GM12878 (cell line): ENCODE data around the gene SLC7A10. TPM values are rescaled to one million over a fixed set of nuclear protein-coding genes. Genes with fewer than 3 reads are reported as not detected.

Experiments used
- ATAC-seq: fragments of 200-7000 bp; cut with Tn5 transposase; 3 replicates; pipeline ENCODE4 v1.9.1; 2020; ENCODE audit warnings: mild to moderate bottlenecking, moderate library complexity
- BruUV-seq: library from RNA; stranded (reverse); fragments of 400-500 nt; replicated peaks from 2 replicates; lab custom pipeline; 2021; lab: Mats Ljungman, UMichigan
- CTCF ChIA-PET: fragments of 300-600 bp; sonication (Branson Sonifier 250); formaldehyde crosslinking; extraction: SDS; loops from one replicate; lab custom pipeline; 2021; ENCODE audit warnings: inconsistent platforms; lab: Yijun Ruan, JAX
- POLR2A ChIA-PET: fragments of 350-600 bp; formaldehyde crosslinking; extraction: SDS; loops from one replicate; lab custom pipeline; 2021; ENCODE audit warnings: inconsistent platforms; lab: Charles Lee
- RAD21 ChIA-PET: fragments of 300-600 bp; sonication (Branson Sonifier 250); formaldehyde crosslinking; loops from one replicate; lab custom pipeline; 2023; ENCODE audit warnings: antibody characterized with exemption; ENCODE audit not compliant: unreplicated experiment; lab: Charles Lee
- SMC1A ChIA-PET: fragments of 300-600 bp; sonication (Branson Sonifier 250); formaldehyde crosslinking; loops from one replicate; lab custom pipeline; 2023; ENCODE audit not compliant: unreplicated experiment, uncharacterized antibody; lab: Charles Lee
- DNase-seq: peaks from one replicate; pipeline ENCODE4 v3.0.0-alpha.2; 2011; ENCODE audit warnings: low read depth, low spot score
- FAIRE-seq: peaks from 3 replicates; lab custom pipeline; 2011; peaks lifted over from hg19 to GRCh38; lab: Jason Lieb, UNC
- H2AFZ ChIP-seq: 2 replicates; pipeline ENCODE4 v1.6.0; 2011; ENCODE audit warnings: low read depth, low read length, control low read depth; ENCODE audit not compliant: control insufficient read depth
- H3K27ac ChIP-seq: 2 replicates; pipeline ENCODE4 v1.5.1; 2011; ENCODE audit warnings: control low read depth; ENCODE audit not compliant: control insufficient read depth, insufficient read depth
- H3K27me3 ChIP-seq, 2 experiments: replicated peaks in 1 of 2; 2 replicates each; pipeline versions ENCODE4 v1.6.0 to v1.6.1; 2011; ENCODE audit warnings: low read length in 1 of 2; ENCODE audit not compliant: control insufficient read depth in 2 of 2, insufficient read depth in 2 of 2
- H3K36me3 ChIP-seq, 2 experiments: 2 replicates each; pipeline ENCODE4 v1.5.1; 2011; ENCODE audit warnings: low read length in 1 of 2; ENCODE audit not compliant: control insufficient read depth in 2 of 2, insufficient read depth in 2 of 2
- H3K4me1 ChIP-seq: 2 replicates; pipeline ENCODE4 v1.6.1; 2011; ENCODE audit warnings: mild to moderate bottlenecking, low read length, moderate library complexity, mixed read lengths; ENCODE audit not compliant: control insufficient read depth, insufficient read depth
- H3K4me2 ChIP-seq: 2 replicates; pipeline ENCODE4 v1.6.0; 2011; ENCODE audit warnings: control low read depth; ENCODE audit not compliant: control insufficient read depth, insufficient read depth
- H3K4me3 ChIP-seq: fragments of 200-600 bp; sonication (generic); 2 replicates; pipeline ENCODE4 v1.5.1; 2016
- H3K79me2 ChIP-seq: 2 replicates; pipeline ENCODE4 v1.6.0; 2011; ENCODE audit warnings: low read length; ENCODE audit not compliant: control insufficient read depth, insufficient read depth
- H3K9ac ChIP-seq: 2 replicates; pipeline ENCODE4 v1.8.0; 2011; ENCODE audit warnings: low read length, control low read depth, mixed read lengths; ENCODE audit not compliant: control insufficient read depth, insufficient read depth
- H3K9me3 ChIP-seq: replicated peaks from 3 replicates; pipeline ENCODE4 v1.5.1; 2011; ENCODE audit warnings: mild to moderate bottlenecking, low read length; ENCODE audit not compliant: control insufficient read depth, insufficient read depth
- H4K20me1 ChIP-seq: 2 replicates; pipeline ENCODE4 v1.6.0; 2011; ENCODE audit not compliant: control insufficient read depth, insufficient read depth
- CEBPB ChIP-seq, 2 experiments: fragments of 150-350 bp in 1 of 2; IDR thresholded peaks; 2 replicates each; pipeline ENCODE4 v1.6.1; 2012 to 2014; ENCODE audit warnings: low read depth in 2 of 2, low read length in 2 of 2, borderline replicate concordance in 1 of 2, inconsistent platforms in 1 of 2
- CREB1 ChIP-seq: IDR thresholded peaks from 2 replicates; pipeline ENCODE4 v1.6.1; 2012; ENCODE audit warnings: low read depth, mild to moderate bottlenecking, inconsistent platforms
- CUX1 ChIP-seq: IDR thresholded peaks from 2 replicates; pipeline ENCODE4 v1.6.1; 2012; ENCODE audit warnings: improper control_type of control experiment, low read depth, low read length; ENCODE audit not compliant: insufficient replicate concordance
- EGR1 ChIP-seq, 2 experiments: IDR thresholded peaks; 1 replicate in 1 of 2; 2 replicates in 1 of 2; pipeline ENCODE4 v1.6.1; 2011 to 2012; ENCODE audit warnings: low read depth in 2 of 2, low read length in 2 of 2, borderline replicate concordance in 1 of 2, mild to moderate bottlenecking in 1 of 2, moderate library complexity in 1 of 2
- FOXK2 ChIP-seq: fragments of 450-650 bp; IDR thresholded peaks from 2 replicates; pipeline ENCODE4 v1.6.1; 2017; ENCODE audit warnings: mild to moderate bottlenecking, moderate library complexity
- FOXM1 ChIP-seq: IDR thresholded peaks from 2 replicates; pipeline ENCODE4 v1.6.1; 2012; ENCODE audit warnings: low read depth, mild to moderate bottlenecking, inconsistent platforms, low read length, moderate library complexity
- HSF1 ChIP-seq: fragments of 150-350 bp; IDR thresholded peaks from 2 replicates; pipeline ENCODE4 v1.6.1; 2014; ENCODE audit warnings: mild to moderate bottlenecking, low read depth, low read length
- IKZF1 ChIP-seq: fragments of 450-650 bp; conservative IDR thresholded peaks from 2 replicates; pipeline ENCODE4 v1.6.1; 2017; ENCODE audit warnings: antibody characterized with exemption, mild to moderate bottlenecking
- JUNB ChIP-seq: IDR thresholded peaks from 2 replicates; pipeline ENCODE4 v1.6.1; 2016; ENCODE audit warnings: antibody characterized with exemption, mild to moderate bottlenecking
- MEF2B ChIP-seq: fragments of 450-650 bp; IDR thresholded peaks from 2 replicates; pipeline ENCODE4 v1.6.1; 2018; ENCODE audit warnings: mild to moderate bottlenecking, moderate library complexity; ENCODE audit not compliant: partially characterized antibody, poor library complexity, severe bottlenecking
- ZNF687 ChIP-seq: fragments of 450-650 bp; IDR thresholded peaks from 2 replicates; pipeline ENCODE4 v1.6.1; 2017; ENCODE audit warnings: mild to moderate bottlenecking, moderate library complexity
- WGBS: methylation state at CpG from one replicate; pipeline ENCODE4 v1.1.6; 2016; ENCODE audit warnings: low lambda C conversion rate; ENCODE audit not compliant: insufficient replicate concordance, insufficient coverage; ENCODE audit errors: missing lambda C conversion rate; 5-methylcytosine and 5-hydroxymethylcytosine counted together
- in situ Hi-C: fragments of 300-500 bp; cut with MboI; formaldehyde crosslinking; loops from 9 replicates; pipeline ENCODE4 v1.14.3; 2018; ENCODE audit warnings: mixed read lengths
- intact Hi-C: fragments of 100-400 bp; cut with micrococcal nuclease; formaldehyde crosslinking; loops from one replicate; pipeline ENCODE4 v1.14.2; 2022; ENCODE audit not compliant: unreplicated experiment
- polyA plus RNA-seq, 11 experiments: library from polyadenylated mRNA; depleted of rRNA in 4 of 11; unstranded in 6 of 11; stranded (reverse) in 5 of 11; fragments of >200 nt; fragmentation: Nextera tagmentation in 4 of 11; fragmentation: Illumina TruSeq in 1 of 11; extraction: Ambion mirVana in 4 of 11; extraction: Trizol in 1 of 11; gene quantifications; 1 replicate in 1 of 11; 2 replicates in 10 of 11; pipeline versions ENCODE4 v1.2.1 to v1.2.3, GENCODE V29; 2011 to 2016; ENCODE audit warnings: inconsistent platforms in 2 of 11, missing spikeins in 2 of 11, low read depth in 1 of 11
- total RNA-seq, 4 experiments: library from RNA; depleted of rRNA in 3 of 4; stranded (reverse); fragments of >200 nt in 3 of 4; fragmentation: Illumina TruSeq in 1 of 4; extraction: Trizol in 1 of 4; gene quantifications; 2 replicates each; pipeline versions ENCODE4 v1.2.1 to v1.2.3, GENCODE V29; 2013 to 2021

Gene SLC7A10
- total and polyA plus RNA-seq, 10 of the 15 experiments (the other 5 are each of a cell fraction or from before 2014, with no cell fraction given), result not detected

- H4K20me1 ChIP-seq, result no peaks in the 10 kb centered on the region
- no peaks in the 10 kb centered on the region for H3K9me3 ChIP-seq
- H2AFZ ChIP-seq, result no peak overlapping the region
- intact Hi-C loops (no loop called here), in situ Hi-C loops (no loop called here)
- RAD21 ChIA-PET, result no interaction called here
- no peak overlapping the region for H3K27ac ChIP-seq
- peaks cover 5% of the 10 kb centered on the region for H3K4me1 ChIP-seq
- CTCF ChIA-PET, result interaction anchor here (1.0 to 3.2 kb wide), 4 partner anchors 12 to 39 kb away, joined by 3 to 21 read pairs (median 8); no protein-coding TSS in a partner anchor
- 53% methylated on average over 11 of the region's 17 CpGs for WGBS
- H3K9ac ChIP-seq, result no peak overlapping the region
- H3K36me3 ChIP-seq, result no peaks in the 10 kb centered on the region
- H3K27me3 ChIP-seq, result peaks cover 0 to 5% of the 10 kb centered on the region in 2 experiments; a peak in 3 of 4 replicates
- SMC1A ChIA-PET, result no interaction called here
- FAIRE-seq, result no peak
- no peak overlapping the region for H3K4me2 ChIP-seq
- BruUV-seq, result no TSS peak
- POLR2A ChIA-PET, result no interaction called here
- no peak for DNase-seq
- no peaks in the 10 kb centered on the region for H3K79me2 ChIP-seq
- no peak for ATAC-seq
- H3K4me3 ChIP-seq, result no peak overlapping the region
- TF ChIP-seq EGR1 (IDR thresholded peaks at IDR 0.05; ENCODE audit: borderline replicate concordance in 1 of 2, low read depth in 2 of 2, low read length in 2 of 2) (no peak), HSF1 (no peak), MEF2B (no peak), FOXK2 (no peak), ZNF687 (no peak), JUNB (no peak), CREB1 (no peak), CEBPB (IDR thresholded peaks at IDR 0.05; ENCODE audit: borderline replicate concordance in 1 of 2, low read depth in 2 of 2, low read length in 2 of 2) (no peak), FOXM1 (no peak), CUX1 (no peak), IKZF1 (no peak)
Observed at GRCh38 chr19:33195645-33196347, 29.9 kb downstream of the SLC7A10 start.
